Activated T-cell treated with anti-CD3 and anti-CD28 coated beads for 24 hours (primary cell): ENCODE measurements around the gene GLIS1.

ENCODE experiments used
- DNase-seq: peaks from one replicate; pipeline ENCODE4 v3.0.0-alpha.2; 2020; ENCODE audit warnings: low read depth

Gene GLIS1

DNA sequence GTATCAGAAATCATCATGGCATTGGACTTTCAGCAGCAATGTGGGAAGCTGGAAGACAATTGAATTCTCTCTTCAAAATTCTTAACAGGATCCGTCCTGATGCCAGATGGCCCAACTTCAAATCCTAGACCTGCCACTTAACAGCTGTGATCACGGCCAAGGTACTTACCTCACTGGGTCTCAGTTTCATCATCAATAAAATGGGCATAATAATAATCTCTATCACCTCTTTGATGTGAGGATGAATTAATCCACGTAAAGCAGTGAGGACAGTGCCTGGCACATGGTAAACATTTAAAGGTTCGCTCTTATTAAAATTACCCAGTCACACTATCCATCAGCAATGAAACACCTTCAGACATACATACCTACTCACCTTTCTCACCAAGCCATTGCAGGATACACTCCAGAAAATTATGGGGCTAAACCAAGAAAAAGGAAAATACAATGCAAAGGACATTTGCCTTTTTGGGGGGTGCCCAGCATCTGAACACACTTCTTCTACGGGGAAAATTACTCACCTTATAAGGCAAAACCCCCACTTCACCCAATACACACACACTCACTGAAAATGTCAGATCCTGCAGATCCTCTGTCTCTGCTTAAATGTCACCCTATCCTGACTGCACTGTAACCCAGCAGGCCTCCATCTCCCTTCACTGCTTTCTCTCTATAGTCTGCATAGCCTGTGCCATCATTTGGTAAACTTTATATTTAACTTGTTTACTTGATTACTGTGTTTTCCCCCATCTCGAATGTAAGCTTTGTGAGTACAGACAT, 21.7 kb downstream of the GLIS1 start:
- DNase-seq: no peak

DNA sequence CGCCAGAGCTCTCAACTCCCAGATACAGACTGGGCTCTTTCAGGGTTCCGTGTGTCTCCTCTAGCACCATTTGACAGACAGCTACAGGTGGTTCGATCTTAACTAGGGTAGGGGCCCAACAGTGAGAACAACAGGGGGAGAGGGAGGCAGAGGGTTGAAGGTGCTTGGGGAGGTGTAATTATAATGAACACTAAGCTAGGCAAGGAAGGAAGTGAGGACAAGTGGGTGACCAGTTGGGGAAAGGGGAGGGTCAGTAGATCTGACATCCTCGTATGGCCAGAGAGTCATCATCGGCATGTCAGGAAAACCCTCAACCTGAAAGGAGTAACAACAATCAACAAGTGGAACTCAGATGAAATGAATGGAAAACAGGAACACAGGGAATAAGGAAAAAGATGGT, 22.8 kb downstream of the GLIS1 start:
- no peak for DNase-seq

DNA sequence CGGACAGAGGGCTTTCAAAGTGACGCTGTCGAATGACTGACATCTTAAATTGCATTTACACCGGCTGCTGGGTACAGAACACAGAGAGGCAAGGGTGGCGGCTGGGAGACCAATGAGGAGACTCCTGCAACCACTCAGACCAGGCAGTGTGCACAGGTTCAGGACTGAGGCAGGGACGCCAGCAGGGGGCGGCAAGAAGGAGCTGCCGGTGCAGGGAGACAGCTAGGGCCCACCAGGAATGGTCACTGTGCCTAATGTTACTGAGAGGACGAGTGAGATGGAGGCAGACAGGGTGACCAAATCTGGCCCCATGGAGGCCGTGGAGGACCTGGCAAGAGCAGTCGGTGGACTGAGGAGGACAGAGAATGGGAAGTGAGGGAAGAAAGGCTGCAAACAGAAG, 23.5 kb downstream of the GLIS1 start:
- no peak for DNase-seq

- no peak for DNase-seq
These were observed 26.7 kb downstream of the GLIS1 start for GRCh38 chr1:53712276-53712675.

DNA sequence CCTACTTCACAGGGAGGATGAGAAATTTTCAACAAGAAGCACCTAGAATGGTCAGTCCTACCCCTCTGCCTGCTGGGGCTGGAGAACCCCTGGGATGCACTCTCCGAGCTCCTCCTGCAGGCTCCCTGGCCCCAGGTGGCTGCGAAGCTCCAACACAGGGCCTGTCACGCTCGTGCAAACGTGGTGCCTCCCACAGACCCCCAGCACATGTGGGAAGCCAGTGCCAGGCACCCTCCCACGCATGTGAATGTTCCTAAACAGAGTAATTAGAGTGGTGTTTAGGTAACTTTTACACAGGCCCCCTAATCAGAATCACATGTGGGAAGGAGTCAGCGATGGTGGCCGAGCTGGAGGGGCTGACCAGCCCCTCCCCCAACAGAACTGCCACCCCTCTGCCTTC, 28.4 kb downstream of the GLIS1 start:
- DNase-seq: no peak

GRCh38 chr1:53708687-53709086, 30.3 kb downstream of the GLIS1 start:
- no peak for DNase-seq

- DNase-seq: no peak
These were observed 32.6 kb downstream of the GLIS1 start for GRCh38 chr1:53706356-53706755.

DNA sequence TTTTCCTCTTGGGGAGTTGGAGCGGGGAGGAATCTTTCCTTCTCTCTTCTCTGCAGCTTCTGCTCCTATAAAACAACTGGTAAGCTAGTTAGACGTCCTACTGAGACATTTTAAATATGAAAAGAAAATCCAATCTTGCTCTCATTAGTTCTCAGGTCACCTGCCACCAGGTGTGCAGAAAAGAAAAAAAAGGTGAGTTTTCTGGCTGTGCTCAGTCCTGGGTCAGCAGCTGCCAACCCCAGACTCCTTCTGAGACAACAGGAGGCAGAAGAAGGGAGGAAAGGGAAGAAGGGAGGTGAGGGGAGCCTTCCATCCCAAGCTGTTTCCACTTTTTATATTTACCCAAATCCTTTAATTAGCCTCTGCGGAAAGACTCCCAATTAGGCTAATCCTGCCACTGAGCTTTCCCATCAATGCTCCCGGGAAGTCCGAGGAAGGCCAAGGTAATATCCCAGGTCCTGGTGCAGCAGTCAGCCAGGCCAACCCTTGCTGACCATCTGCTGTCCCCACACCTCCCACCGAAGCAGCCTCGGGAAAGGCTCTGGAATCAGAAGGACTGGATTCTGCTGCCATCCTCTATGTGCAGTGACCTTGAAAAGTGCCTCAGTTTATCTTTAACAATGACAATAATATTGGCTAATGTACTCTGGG, 33.4 kb downstream of the GLIS1 start:
- DNase-seq: no peak

DNA sequence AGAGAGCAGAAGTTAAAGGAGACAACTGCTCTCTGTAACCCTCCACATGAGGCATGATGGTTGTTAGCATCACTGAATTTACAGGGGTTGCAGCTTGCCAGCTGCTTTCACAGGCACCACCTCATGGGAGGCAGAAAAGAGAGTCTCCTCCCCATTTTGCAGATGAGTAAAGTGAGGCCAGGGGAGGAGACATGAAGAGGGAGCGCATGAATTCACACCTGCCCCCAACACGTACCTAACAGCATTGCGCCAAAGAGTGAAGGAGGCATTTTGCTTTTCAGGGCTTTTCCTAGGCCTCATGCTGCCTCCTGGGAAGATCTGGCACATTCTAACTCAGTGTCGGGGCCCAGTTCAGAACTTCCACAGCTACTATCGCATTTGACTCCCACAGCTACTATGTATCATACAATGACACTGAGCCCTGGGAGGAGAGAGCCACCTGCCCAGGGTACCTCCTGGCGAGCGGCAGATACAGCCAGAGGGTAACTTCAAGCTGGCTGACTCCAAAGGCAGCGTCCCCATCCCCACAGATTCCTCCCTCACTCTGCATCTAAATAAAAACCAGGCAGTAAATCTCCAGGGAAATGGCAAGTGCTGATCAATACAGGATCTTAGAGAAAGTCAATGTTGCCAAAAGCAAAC, 34.0 kb downstream of the GLIS1 start:
- DNase-seq: no peak

DNA sequence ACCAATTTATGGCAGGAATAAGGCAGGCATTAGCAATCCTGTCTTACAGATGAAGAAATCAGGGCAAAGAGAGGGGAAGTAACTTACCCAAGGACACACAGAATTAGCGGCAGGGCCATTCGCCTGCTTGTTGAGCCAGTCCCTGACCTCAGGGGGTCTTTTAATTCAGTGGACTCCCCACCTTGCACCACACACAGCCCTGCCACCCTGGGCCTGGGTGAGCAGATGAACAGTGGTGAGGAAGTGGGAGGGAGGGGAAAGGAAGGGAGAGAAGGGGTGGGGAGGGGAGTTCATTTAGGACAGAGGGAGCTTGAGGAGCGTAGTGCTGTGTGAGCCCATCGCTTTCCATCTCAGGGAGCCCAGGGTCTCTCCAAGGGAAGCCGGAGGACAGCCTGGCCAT, 34.7 kb downstream of the GLIS1 start:
- DNase-seq: no peak

- DNase-seq: no peak
These were observed 35.8 kb downstream of the GLIS1 start for GRCh38 chr1:53703174-53703573.

DNA sequence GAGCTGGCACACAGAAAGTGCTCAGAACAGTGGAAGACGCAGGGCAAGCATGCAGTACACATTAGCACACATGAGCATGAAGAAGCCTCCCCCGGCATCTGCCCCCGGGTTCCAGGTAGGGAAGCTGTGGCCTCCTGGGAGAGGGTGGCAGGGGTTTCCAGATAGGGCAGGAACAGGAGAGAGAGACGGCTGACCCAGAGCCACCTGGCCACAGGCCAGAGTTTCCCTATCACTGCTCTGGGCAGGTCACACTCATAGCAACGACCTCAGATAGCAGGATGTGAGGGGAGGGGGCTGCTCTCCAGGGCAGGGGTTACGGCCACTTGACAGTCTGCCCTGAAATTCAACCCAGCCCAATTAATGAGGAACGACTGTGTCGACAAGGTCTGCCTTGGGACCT, 36.6 kb downstream of the GLIS1 start:
- DNase-seq: no peak

- no peak for DNase-seq
These were observed 38.2 kb downstream of the GLIS1 start for GRCh38 chr1:53700776-53701175.

GRCh38 chr1:53699981-53700380, 39.0 kb downstream of the GLIS1 start:
- no peak for DNase-seq

GRCh38 chr1:53698384-53698980, 40.5 kb downstream of the GLIS1 start:
- DNase-seq: no peak

GRCh38 chr1:53697721-53698383, 41.1 kb downstream of the GLIS1 start:
- DNase-seq: no peak

DNA sequence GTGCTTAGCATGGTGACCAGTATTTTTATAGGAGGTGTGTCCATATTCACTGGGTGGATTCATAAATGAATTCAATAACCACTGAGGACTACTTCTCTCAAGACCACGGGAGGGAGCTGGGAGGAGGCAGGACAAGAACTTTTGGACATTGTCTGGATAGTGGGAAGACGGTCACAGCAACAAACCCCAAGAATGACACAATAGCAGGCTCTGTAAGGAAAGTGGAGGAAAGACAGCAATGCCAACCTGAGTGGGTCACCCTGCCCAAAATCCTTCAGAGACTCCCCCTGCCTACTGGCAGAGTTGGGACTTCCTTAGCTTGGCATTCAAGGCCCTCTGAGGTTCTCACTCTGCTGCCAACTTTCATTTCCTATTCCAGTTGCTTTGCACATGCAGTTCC, 42.0 kb downstream of the GLIS1 start:
- DNase-seq: no peak

GRCh38 chr1:53696571-53696970, 42.4 kb downstream of the GLIS1 start:
- no peak for DNase-seq

- DNase-seq: no peak
These were observed 42.9 kb downstream of the GLIS1 start for GRCh38 chr1:53696051-53696450.

- DNase-seq: no peak
These were observed 43.8 kb downstream of the GLIS1 start for GRCh38 chr1:53695116-53695515.

DNA sequence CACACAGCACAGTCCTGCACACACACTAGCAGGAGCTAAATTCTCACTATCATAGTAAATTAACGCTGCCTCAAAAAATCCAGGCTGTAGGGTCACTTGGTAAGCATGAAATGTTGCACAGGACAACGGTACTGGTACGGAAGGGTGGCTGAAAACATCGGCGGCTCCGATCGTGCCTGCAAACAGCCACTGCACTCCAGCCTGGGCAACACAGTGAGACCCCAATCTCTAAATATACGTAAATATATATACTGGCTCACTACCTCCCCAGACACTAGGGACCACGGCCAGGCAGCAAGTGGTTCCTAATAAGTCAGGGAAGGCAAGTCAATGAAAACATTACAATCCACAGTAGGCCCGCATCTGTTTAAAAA, 44.3 kb downstream of the GLIS1 start:
- no peak for DNase-seq
